Activated CD4-positive, alpha-beta T cell treated with anti-CD3 and anti-CD28 coated beads, Interleukin-2, amount 10 ng/mL, durations not matched to agents 7 days and 5 days (primary cell): Measurements from ENCODE around the gene PLPP1. TPM values are rescaled to one million over a fixed set of nuclear protein-coding genes. Genes with fewer than 3 reads are reported as not detected.

ENCODE experiments used
- CTCF ChIA-PET: fragments of 350-600 bp; sonication (Branson Sonifier 250); formaldehyde crosslinking; loops from one replicate; lab custom pipeline; 2021; ENCODE audit warnings: antibody characterized with exemption; lab: Charles Lee
- POLR2A ChIA-PET: fragments of 350-600 bp; sonication (Branson Sonifier 250); formaldehyde crosslinking; loops from one replicate; lab custom pipeline; 2021; ENCODE audit warnings: antibody characterized with exemption; lab: Charles Lee
- DNase-seq: peaks from one replicate; pipeline ENCODE4 v3.0.0-alpha.2; 2020
- H3K27ac Mint-ChIP-seq: one replicate; pipeline ENCODE4 v1.8.0; 2021; ENCODE audit warnings: mild to moderate bottlenecking, moderate library complexity, mixed read lengths
- H3K27me3 Mint-ChIP-seq: one replicate; pipeline ENCODE4 v1.8.0; 2021; ENCODE audit warnings: mixed read lengths
- H3K36me3 Mint-ChIP-seq: one replicate; pipeline ENCODE4 v1.8.0; 2021; ENCODE audit warnings: low read depth, mixed read lengths
- H3K4me1 Mint-ChIP-seq: one replicate; pipeline ENCODE4 v1.8.0; 2021; ENCODE audit warnings: mixed read lengths
- H3K4me3 Mint-ChIP-seq: one replicate; pipeline ENCODE4 v1.8.0; 2021; ENCODE audit warnings: mild to moderate bottlenecking, moderate library complexity, mixed read lengths
- H3K9me3 Mint-ChIP-seq: one replicate; pipeline ENCODE4 v1.8.0; 2021; ENCODE audit warnings: mixed read lengths
- microRNA-seq: library from miRNA; unstranded; fragments of <30 nt; microRNA quantifications from one replicate; pipeline ENCODE4 v1.2.0, GENCODE V29; 2021; ENCODE audit warnings: borderline microRNAs expressed, borderline replicate concordance
- total RNA-seq, 2 experiments: library from RNA; stranded (reverse); gene quantifications; one replicate each; pipeline ENCODE4 v1.2.3, GENCODE V29; 2021

The PLPP1 gene
- total RNA-seq, 2 experiments from 2014 or later = 15.3 to 18.3 TPM

GRCh38 chr5:55377810-55378209 lies 157.0 kb downstream of the PLPP1 start:
- Mint-ChIP-seq H3K27me3 (no peaks in the 10 kb centered on the region), H3K36me3 (peaks cover 63% of the 10 kb centered on the region), H3K27ac (no peak overlapping the region), H3K4me3 (no peak overlapping the region), H3K9me3 (peaks cover 8% of the 10 kb centered on the region), H3K4me1 (no peaks in the 10 kb centered on the region)
- CTCF ChIA-PET = no interaction called here
- POLR2A ChIA-PET = no interaction called here
- no peak for DNase-seq

Small RNAs within 50 kb of the gene (microRNA-seq; reads per million reads assigned to microRNA genes)
- 0.84 reads per million for gene MIR5687

Other genes with a start within 250 kb of the PLPP1 start
- 10 to 100 TPM; 18.7 to 19.3 TPM for gene DHX29, start 227.3 kb downstream of the PLPP1 start, total RNA-seq
- 10 to 100 TPM; 71.8 to 76.1 TPM for gene MTREX, start 227.0 kb downstream of the PLPP1 start, total RNA-seq
- gene SLC38A9, start 177.4 kb upstream of the PLPP1 start, total RNA-seq = 10 to 100 TPM; 26.6 to 29.0 TPM
- gene DDX4, start 203.1 kb upstream of the PLPP1 start, total RNA-seq = under 1 TPM; 0.48 to 0.50 TPM